HFF-Myc (cell line): Measurements from ENCODE around the gene ARRDC2.

Source experiments
- DNase-seq: peaks from one replicate; pipeline ENCODE4 v3.0.0-alpha.2; 2011; ENCODE audit warnings: low read depth; ENCODE audit errors: extremely low read depth
- H3K4me3 ChIP-seq: replicated peaks from 2 replicates; pipeline ENCODE4 v1.5.1; 2011; ENCODE audit warnings: low read depth, mild to moderate bottlenecking, control low read depth, low read length
- TF ChIP-seq, protein P1 (sequence below): IDR thresholded peaks from 2 replicates; pipeline ENCODE4 v1.5.1; 2012; ENCODE audit warnings: mild to moderate bottlenecking, low read depth, low read length, control low read depth; ENCODE audit errors: missing control alignments

Gene ARRDC2

DNA sequence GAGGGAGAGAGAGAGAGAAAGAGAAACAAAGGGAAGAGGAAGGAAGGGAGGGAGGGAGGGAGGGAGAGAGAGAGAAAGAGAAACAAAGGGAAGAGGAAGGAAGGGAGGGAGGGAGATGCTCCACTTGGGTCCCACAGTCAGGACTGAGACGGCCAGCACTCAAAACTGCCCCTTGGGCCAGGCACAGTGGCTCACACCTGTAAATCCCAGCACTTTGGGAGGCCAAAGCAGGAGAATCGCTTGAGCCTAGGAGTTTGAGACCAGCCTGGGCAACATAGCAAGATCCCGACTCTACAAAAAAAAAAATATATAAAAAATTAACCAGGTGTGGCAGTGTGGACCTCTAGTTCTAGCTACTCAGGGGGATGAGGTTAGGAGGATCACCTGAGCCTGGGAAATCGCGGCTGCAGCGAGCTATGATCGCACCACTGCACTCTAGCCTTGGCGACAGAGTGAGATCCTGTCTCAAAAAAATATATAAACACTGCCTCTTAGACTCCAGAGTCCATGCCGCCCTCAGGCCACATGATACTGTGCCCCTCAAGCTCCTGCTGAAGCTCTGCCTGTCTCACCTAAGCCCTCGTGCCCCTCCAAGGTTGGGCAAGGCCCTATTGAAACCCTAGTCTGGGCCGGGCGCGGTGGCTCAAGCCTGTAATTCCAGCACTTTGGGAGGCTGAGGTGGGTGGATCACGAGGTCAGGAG, 8.4 kb downstream of the ARRDC2 start:
- TF ChIP-seq, protein P1, sequence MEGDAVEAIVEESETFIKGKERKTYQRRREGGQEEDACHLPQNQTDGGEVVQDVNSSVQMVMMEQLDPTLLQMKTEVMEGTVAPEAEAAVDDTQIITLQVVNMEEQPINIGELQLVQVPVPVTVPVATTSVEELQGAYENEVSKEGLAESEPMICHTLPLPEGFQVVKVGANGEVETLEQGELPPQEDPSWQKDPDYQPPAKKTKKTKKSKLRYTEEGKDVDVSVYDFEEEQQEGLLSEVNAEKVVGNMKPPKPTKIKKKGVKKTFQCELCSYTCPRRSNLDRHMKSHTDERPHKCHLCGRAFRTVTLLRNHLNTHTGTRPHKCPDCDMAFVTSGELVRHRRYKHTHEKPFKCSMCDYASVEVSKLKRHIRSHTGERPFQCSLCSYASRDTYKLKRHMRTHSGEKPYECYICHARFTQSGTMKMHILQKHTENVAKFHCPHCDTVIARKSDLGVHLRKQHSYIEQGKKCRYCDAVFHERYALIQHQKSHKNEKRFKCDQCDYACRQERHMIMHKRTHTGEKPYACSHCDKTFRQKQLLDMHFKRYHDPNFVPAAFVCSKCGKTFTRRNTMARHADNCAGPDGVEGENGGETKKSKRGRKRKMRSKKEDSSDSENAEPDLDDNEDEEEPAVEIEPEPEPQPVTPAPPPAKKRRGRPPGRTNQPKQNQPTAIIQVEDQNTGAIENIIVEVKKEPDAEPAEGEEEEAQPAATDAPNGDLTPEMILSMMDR: no peak
- H3K4me3 ChIP-seq: no peak overlapping the region

DNA sequence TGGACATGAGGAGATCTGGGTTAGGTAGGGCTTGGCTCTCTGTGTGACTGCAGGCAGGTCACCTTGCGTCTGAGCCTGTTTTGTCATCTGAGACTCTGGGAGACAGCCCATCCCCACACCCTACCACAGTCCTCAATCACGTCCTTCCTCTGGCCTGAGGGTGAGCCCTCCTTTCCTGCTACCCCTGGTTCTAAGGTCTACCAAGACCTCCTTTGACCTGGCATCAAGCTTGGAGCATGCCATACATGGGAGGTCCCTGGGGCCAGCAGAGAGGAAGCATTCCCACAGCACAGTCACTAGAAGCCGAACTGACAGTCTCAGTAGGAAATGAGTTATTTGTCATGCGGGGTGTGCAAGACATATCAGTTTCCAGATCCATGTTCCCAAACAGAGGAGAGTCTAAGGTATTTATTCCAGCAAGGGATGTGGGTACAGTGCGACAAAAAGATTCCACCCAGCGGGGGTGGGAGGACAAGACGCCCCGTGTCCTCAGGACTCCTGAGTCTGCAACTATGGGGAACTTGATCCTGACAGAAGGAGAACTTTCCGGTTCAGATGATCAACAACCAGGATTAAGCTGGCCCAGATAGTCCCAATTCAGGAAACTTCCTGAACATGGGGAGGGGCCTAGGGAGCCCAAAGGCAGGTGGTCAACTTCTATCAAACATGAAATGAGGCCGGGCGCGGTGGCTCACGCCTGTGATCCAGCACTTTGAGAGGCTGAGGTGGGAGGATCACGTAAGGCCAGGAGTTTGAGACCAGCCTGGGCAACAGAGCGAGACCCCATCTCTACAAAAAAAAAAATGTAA, 9.5 kb downstream of the ARRDC2 start:
- no peak for DNase-seq
- no peak overlapping the region for H3K4me3 ChIP-seq
- TF ChIP-seq, protein P1: no peak

More for the DNA sequence above, 8.4 kb downstream of the ARRDC2 start:
- DNase-seq: no peak

DNA sequence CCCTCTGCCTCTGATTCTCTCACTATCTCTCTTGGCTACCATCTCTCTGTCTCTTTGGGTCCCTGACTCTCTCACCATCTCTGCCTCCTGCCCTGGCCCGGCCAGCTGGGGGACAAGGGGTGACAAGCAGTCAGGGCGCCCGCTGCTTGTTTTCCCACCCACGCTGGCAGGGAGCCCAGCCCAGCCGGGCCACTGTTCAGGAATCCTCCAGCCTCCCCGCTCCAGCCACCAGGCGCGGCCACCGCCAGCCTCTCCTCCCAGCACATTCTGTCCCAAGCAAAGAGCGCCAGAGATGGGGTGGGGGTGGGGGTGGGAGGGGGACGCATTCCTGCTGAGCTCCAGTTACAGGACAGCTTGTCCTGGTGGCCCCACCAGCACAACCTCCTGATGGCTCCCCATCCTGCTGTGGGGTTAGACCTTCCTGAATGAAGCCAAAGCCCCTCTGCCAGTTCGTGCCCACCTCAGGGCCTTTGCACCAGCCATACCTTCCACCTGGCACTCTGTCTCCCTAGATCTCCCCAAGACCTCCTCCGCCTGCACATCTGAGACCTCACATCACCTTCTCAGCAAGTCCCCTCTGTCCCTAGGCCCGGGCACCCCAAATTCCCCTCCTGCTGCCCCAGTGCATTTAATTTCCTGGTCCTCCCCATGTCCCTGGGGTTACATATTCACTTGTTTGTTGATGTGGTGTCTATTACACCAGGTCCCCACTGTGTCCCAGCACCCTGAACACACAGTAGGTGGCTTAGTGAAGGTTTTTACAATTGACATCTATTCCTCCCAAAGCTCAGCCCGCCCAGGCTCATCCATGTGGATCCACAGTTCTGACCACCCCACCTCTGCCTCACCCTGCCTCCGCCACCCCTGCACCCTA, 12.5 kb downstream of the ARRDC2 start:
- H3K4me3 ChIP-seq: no peak overlapping the region
- no peak for DNase-seq
- TF ChIP-seq, protein P1: no peak

DNA sequence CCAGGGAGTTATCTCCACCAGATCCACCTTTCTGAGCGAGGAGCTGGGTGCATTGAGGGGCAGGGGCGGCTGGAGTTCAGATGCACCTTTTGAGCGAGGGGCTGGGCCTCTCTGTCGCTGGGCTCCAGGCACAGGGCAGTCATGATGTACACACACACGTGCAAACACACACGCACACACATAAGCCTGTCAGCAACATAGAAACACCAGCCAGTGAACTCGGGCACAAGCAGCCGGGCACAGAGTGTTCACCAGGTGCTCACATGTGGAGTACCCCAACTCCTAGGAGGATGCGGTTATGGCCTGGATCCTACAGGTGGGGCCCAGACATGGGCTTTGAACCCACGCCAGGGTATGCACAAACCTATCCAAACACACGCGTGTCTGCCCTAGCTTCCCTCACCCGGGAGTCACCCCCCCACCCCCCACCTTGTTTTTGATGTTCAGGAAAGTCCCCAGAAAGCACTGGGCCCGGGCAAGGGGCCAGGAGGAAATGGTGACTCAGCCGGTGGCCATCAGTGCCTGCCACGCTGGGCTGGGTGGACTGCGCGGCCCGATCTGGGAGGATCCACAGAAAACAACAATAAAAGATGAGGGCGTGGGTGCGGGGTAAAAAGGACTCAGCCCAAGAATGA, 13.3 kb downstream of the ARRDC2 start:
- no peak for DNase-seq
- H3K4me3 ChIP-seq: no peak overlapping the region
- TF ChIP-seq, protein P1: no peak

DNA sequence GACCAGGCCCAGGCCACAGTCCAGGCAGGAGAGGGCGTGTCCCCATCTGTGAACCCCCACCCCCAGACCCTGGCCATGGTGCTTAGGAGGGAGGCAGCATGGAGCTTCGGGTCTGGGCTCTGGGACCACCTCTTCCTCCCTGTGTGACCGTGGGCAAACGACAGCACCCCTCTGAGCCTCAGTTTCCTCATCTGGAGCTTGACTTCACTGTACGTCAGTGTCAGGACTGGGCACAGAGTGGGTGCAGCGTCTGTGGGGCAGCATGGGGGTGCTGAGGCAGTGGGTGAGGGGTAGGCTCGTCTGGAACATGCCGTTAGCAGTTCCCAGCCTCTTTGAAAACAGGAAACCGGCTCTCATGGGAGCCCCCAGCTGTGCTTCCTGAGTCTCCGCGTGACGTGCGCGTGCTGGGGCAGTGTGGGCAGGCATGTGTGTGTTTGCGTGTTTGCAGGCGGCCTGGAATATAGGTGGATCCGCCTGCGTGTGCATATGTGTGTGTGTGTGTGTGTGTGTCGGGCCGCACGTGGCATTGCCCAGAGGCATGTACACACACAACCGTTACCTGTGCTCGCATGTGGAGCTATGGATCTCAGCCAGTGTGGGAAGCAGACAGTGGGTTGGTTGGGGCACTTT, 15.8 kb downstream of the ARRDC2 start:
- TF ChIP-seq, protein P1: no peak
- no peak for DNase-seq
- no peak overlapping the region for H3K4me3 ChIP-seq

DNA sequence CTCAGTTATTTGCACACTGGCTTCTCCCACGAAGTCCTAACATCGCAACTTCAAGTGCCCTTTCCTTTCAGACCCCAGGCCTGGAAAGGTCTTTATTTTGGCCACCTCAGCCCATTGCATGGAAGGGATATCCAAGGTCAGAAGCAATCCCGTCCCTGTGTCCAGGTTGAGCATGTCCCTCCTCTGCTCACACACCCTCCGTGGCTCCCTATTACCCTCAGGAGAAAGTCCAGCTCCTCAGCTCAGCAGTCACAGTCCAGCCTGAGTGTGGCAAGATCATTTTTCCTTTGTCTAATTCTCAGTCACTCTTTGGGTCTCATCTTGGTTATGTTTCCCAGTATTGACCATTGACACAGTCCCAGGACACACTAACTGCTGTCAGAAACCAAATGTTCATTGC, 19.2 kb downstream of the ARRDC2 start:
- no peak for DNase-seq
- no peak overlapping the region for H3K4me3 ChIP-seq
- TF ChIP-seq, protein P1: no peak
